ENCODE data around the gene SRP14.

- TF ChIP-seq POLR2A (IDR thresholded peaks at IDR 0.05): no peak
- TF ChIP-seq CTCF (IDR thresholded peaks at IDR 0.05): no peak
These were observed 41.3 kb downstream of the SRP14 start for GRCh38 chr15:39997639-39998038.

Data from adrenal gland (tissue), 5 donors.